Hair follicular keratinocyte (primary cell): ENCODE results near the gene RTCB. TPM values are rescaled to one million over a fixed set of nuclear protein-coding genes. Genes with fewer than 3 reads are reported as not detected.

ENCODE experiments used
- total RNA-seq: library from RNA; depleted of rRNA; stranded (reverse); fragments of >200 nt; gene quantifications from 2 replicates; pipeline ENCODE4 v1.2.3, GENCODE V29; 2015

Gene RTCB
- 86.5 and 103 TPM in 2 replicates for total RNA-seq

DNA sequence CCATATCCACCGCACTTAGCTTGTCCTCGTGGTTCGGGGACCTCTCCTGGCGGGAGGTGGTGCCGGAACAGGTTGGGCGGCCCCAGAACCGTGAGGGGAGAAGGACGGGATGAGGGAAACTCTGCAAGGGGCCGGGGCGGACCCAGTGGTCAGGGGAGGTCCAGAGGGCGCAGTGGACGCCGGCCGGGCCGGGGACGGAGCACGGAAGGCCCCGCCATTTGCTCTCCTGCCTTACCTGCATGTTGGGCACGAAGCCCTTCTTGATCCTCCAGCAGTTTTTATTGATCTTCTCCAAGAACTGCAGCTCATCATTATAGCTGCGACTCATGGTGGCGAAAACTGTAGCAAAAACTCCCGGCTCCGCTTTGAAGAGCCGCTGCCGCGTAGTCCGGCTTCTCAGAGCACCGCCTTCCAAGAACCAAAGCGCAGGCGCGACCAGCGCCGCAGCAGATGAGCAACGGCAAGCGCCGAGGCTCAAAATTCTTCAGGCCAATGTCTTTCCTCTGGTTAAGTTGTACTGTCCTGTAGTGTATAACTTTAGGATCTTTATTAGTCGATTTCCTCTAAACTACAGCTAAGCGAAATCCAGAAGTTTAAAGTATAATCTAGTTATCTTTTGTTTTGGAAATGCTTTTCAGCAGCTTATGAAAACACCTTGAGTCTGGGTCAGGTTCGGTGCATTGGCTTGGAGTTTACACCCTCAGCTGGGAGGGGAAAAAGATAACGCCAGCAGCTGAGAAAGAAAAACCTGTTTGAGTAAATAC lies at the start of gene RTCB:
TSS of gene RTCB (minus strand) at position 419 of the 764 bp plus-strand sequence. CDS start at position 328, 91 bp downstream.

DNA sequence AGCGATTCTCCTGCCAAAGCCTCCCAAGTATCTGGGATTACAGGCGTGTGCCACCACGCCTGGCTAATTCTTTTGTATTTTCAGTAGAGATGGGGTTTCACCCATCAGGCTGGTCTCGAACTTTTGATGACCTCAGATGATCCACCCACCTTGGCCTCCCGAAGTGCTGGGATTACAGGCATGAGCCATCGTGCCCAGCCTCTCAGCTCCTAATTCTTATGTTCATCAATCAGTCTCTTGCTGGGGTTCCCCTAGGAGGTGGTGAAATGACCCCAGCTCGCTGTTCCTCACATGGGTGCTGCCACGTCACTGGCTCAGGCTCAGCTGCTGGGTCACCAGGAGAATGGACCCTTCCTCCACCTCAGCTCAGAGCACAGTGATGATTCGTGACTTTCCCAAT lies 54.5 kb downstream of the RTCB start, which contains the start of gene RFPL3:
TSS of gene RFPL3 (plus strand) at position 301 of the 400 bp plus-strand sequence. CDS start 205 bp downstream, outside the sequence.

Other genes with a start within 250 kb of the RTCB start
- gene RFPL2, start 207.2 kb downstream of the RTCB start, total RNA-seq = not detected in 2 replicates
- not detected in 2 replicates for gene SLC5A4, start 156.9 kb downstream of the RTCB start, total RNA-seq
- gene RFPL3, start 54.4 kb downstream of the RTCB start, total RNA-seq = not detected in 2 replicates
- gene BPIFC, start 52.2 kb upstream of the RTCB start, total RNA-seq = 0.31 TPM in 1 of 2 replicates, not detected in the other
- 67.8 and 68.9 TPM in 2 replicates for gene FBXO7, start 62.6 kb upstream of the RTCB start, total RNA-seq